Muscle of arm (tissue), 12 donors: ENCODE data around the gene LMNTD1. TPM values are rescaled to one million over a fixed set of nuclear protein-coding genes. Genes with fewer than 3 reads are reported as not detected.

Experiments
- DNase-seq: peaks from one replicate; pipeline ENCODE4 v3.0.0-alpha.2; 2013
- polyA plus RNA-seq, 12 donors: library from polyadenylated mRNA; unstranded; fragments of 120-200 nt; gene quantifications; one replicate each; pipeline ENCODE4 v1.2.1, GENCODE V29; 2013; ENCODE audit not compliant: insufficient read length in 12 of 12

The LMNTD1 gene
- polyA plus RNA-seq, 12 donors, result 0.13 to 0.80 (median 0.17) TPM; not detected in 9

GRCh38 chr12:25552681-25553080 lies 402 bp downstream of the LMNTD1 start:
- no peak for DNase-seq

GRCh38 chr12:25550186-25550585 lies 2.9 kb downstream of the LMNTD1 start:
- no peak for DNase-seq

GRCh38 chr12:25549120-25549519 lies 4.0 kb downstream of the LMNTD1 start:
- no peak for DNase-seq

- no peak for DNase-seq
Observed at GRCh38 chr12:25546318-25546717, 6.8 kb downstream of the LMNTD1 start.

- DNase-seq, result no peak
Observed at GRCh38 chr12:25533150-25533549, 19.9 kb downstream of the LMNTD1 start.

GRCh38 chr12:25531502-25532052 lies 21.5 kb downstream of the LMNTD1 start:
- DNase-seq, result no peak

- no peak for DNase-seq
Observed at GRCh38 chr12:25529738-25530137, 23.3 kb downstream of the LMNTD1 start.

- no peak for DNase-seq
Observed at GRCh38 chr12:25526778-25527177, 26.3 kb downstream of the LMNTD1 start.

- no peak for DNase-seq
Observed at GRCh38 chr12:25524366-25524765, 28.7 kb downstream of the LMNTD1 start.

GRCh38 chr12:25521625-25522256 lies 31.3 kb downstream of the LMNTD1 start:
- no peak for DNase-seq

GRCh38 chr12:25518512-25518911 lies 34.6 kb downstream of the LMNTD1 start:
- DNase-seq, result no peak

GRCh38 chr12:25504744-25505143 lies 48.3 kb downstream of the LMNTD1 start:
- DNase-seq, result no peak

GRCh38 chr12:25503666-25504065 lies 49.4 kb downstream of the LMNTD1 start:
- DNase-seq, result no peak

GRCh38 chr12:25502596-25502995 lies 50.5 kb downstream of the LMNTD1 start:
- DNase-seq, result no peak

GRCh38 chr12:25502118-25502517 lies 51.0 kb downstream of the LMNTD1 start:
- no peak for DNase-seq

GRCh38 chr12:25501549-25501948 lies 51.5 kb downstream of the LMNTD1 start:
- no peak for DNase-seq

GRCh38 chr12:25500651-25501050 lies 52.4 kb downstream of the LMNTD1 start:
- DNase-seq, result no peak

GRCh38 chr12:25497021-25497420 lies 56.1 kb downstream of the LMNTD1 start:
- DNase-seq, result peak; percentile 13

GRCh38 chr12:25496098-25496587 lies 56.9 kb downstream of the LMNTD1 start:
- peak; percentile 19 for DNase-seq

- DNase-seq, result no peak
Observed at GRCh38 chr12:25495331-25496097, 57.6 kb downstream of the LMNTD1 start.

- no peak for DNase-seq
Observed at GRCh38 chr12:25494926-25495325, 58.2 kb downstream of the LMNTD1 start.

GRCh38 chr12:25493682-25494081 lies 59.4 kb downstream of the LMNTD1 start:
- DNase-seq, result no peak
